ENCODE data around the gene SRC.
"Not testable (repeated sequence)": the region's sequence is repeated elsewhere in the genome, so short reads cannot be mapped to it uniquely, and the experiment has no call there.

SRC gene

DNA sequence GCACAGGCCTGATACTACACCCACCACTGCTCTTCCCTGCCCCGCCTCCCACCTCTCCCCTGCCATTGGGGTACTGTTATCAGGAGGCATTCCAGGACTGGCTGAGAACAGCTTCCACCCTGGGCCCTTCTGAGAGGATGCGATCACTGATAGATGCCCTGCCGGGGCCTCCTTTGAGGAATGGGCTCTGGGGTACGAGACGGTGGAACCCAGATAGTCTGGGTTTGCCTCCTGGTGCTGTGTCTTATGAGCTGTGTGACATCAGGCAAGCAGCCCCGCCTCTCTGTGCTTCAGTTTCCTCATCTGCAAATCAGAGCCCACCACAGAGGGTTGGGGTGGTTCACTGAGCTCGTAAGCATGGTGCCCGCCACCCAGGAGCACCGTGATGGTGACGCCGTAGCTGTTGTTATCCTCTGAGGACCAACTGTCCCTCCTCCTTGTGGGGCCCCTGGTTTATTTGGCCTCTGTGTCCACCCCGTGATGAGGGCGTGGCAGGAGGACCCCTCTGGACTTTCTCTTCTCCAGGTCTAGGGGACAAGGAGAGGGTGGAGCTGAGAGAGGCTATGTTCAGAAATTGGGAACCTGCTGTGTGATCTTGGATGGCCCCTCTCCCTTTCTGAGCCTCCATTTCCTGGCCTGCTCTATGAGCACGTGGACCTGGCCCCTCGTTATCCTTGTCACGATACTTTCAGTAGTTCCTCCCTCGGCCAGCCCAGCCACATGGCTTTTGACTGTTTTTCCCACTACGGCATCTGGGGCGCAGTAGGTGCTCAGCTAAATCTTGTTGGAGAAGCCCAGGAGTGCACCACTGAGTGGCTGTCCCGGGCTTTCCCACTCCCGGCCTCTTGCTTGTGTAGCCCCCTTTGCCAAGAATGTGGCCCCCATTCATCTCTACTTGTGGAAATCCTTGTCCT is 18.3 kb downstream of the SRC start:
- no peak overlapping the region for H3K4me3 ChIP-seq (ENCODE audit: low read length)

DNA sequence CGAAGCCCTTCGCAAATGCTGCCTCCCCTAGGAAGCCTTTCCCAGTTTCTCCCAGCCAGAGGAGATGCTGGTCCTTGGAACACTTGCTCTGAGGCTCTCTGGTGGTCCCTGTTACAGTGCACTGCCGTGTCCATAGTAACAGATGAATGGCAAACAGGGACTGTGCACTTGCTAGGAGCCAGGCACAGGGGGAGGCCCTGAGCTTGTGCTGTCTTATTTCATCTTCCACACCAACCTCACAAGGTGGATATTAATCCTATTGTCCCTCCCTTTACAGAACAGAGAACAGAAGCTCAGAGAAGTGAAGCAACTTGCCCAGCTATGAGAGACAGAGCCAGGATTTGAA is 19.0 kb downstream of the SRC start:
- no peaks in the 10 kb centered on the region for H3K4me1 ChIP-seq (ENCODE audit: insufficient read depth, low read length)
- H3K4me3 ChIP-seq (ENCODE audit: low read length) = no peak overlapping the region
- no peak overlapping the region for H3K27ac ChIP-seq (ENCODE audit: low read length)
- no peaks in the 10 kb centered on the region for H3K9me3 ChIP-seq (ENCODE audit: insufficient read depth, low read depth, low read length)
- no peak overlapping the region for H3K9ac ChIP-seq (ENCODE audit: low read depth, low read length)
- H3K36me3 ChIP-seq (ENCODE audit: insufficient read depth, low read depth, low read length) = peaks cover 33% of the 10 kb centered on the region
- H3K27me3 ChIP-seq (ENCODE audit: insufficient read depth, low read length) = no peaks in the 10 kb centered on the region

More for the DNA sequence above, 18.3 kb downstream of the SRC start:
- no peaks in the 10 kb centered on the region for H3K4me1 ChIP-seq (ENCODE audit: insufficient read depth, low read length)
- H3K9me3 ChIP-seq (ENCODE audit: insufficient read depth, low read depth, low read length) = no peaks in the 10 kb centered on the region
- no peak overlapping the region for H3K9ac ChIP-seq (ENCODE audit: low read depth, low read length)
- H3K27ac ChIP-seq (ENCODE audit: low read length) = no peak overlapping the region
- H3K27me3 ChIP-seq (ENCODE audit: insufficient read depth, low read length) = no peaks in the 10 kb centered on the region
- H3K36me3 ChIP-seq (ENCODE audit: insufficient read depth, low read depth, low read length) = peaks cover 33% of the 10 kb centered on the region

DNA sequence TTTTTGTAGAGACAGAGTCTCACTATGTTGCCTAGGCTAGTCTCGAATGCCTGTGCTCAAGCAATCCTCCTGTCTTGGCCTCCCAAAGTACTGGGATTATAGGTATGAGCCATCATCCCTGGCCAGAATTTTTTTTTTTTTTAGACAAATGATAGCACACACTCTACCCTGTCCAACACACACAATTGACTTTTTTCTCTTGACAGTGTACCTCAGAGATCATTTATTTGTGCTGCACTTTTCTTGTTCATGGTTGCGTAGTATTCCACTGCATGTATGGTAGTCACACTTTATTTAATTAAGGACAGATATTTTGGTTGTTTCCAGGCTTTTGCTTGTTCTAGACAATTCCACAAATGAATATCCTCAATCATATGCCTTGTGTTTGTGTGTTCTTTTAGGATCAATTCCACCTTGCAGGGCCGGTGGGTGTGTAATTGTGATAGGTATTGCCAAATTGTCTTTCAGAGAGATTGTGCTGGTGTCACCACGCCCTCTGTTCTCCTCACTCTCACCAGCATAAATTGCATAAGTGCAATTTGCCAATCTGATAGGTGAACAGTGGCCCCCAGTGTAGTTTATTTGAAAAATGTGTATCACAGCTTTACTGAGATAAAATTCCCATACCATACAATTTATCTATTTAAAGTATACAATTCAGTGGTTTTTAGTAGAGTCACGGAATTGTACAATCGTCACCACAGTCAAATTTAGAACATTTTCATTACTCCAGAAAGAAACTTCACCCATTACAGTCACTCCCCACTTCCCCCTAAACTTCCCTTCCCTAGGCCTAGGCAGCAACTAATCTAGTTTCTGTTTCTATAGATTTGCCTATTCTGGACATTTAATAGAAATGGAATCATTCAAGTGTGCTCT is 20.1 kb downstream of the SRC start:
- H3K9ac ChIP-seq (ENCODE audit: low read depth, low read length) = no peak overlapping the region
- H3K27me3 ChIP-seq (ENCODE audit: insufficient read depth, low read length) = no peaks in the 10 kb centered on the region
- H3K4me3 ChIP-seq (ENCODE audit: low read length) = no peak overlapping the region
- peaks cover 33% of the 10 kb centered on the region for H3K36me3 ChIP-seq (ENCODE audit: insufficient read depth, low read depth, low read length)
- H3K4me1 ChIP-seq (ENCODE audit: insufficient read depth, low read length) = no peaks in the 10 kb centered on the region
- no peaks in the 10 kb centered on the region for H3K9me3 ChIP-seq (ENCODE audit: insufficient read depth, low read depth, low read length)
- no peak overlapping the region for H3K27ac ChIP-seq (ENCODE audit: low read length)

DNA sequence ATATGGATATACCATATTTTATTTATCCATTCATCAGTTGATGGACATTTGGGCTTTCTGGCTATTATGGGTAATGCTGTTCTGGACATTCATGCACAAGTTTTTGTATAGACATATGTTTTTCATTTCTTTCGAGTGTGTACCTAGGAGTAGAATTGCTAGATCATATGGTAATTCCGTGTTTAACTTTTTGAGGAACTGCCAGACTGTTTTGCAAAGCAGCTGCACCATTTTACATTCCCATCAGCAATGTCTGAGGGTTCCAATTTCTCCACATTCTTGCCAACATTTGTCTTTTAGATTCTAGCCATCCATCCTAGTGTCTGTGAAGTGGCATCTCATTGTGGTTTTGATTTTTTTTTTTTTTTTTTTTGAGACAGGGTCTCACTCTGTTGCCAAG is 20.8 kb downstream of the SRC start:
- Histone ChIP-seq H3K4me1 (ENCODE audit: insufficient read depth, low read length) (no peaks in the 10 kb centered on the region), H3K9me3 (ENCODE audit: insufficient read depth, low read depth, low read length) (no peaks in the 10 kb centered on the region), H3K27me3 (ENCODE audit: insufficient read depth, low read length) (no peaks in the 10 kb centered on the region), H3K4me3 (ENCODE audit: low read length) (no peak overlapping the region), H3K27ac (ENCODE audit: low read length) (no peak overlapping the region), H3K9ac (ENCODE audit: low read depth, low read length) (no peak overlapping the region), H3K36me3 (ENCODE audit: insufficient read depth, low read depth, low read length) (peaks cover 33% of the 10 kb centered on the region)

DNA sequence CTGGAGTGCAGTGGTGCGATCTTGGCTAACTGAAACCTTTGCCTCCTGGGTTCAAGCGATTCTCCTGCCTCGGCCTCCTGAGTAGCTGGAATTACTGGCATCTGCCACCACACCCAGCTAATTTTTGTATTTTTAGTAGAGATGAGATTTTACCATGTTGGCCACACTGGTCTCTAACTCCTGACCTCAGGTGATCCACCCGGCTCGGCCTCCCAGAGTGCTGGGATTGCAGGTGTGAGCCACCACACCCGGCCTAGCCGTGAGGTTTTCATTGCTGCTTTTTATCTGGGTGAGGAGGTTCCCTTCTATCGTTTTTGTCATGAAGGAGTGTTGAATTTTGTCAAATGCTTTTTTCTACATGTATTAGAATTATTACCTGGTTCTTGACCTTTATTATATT is 23.9 kb downstream of the SRC start:
- Histone ChIP-seq H3K9ac (ENCODE audit: low read depth, low read length) (no peak overlapping the region), H3K27ac (ENCODE audit: low read length) (no peak overlapping the region), H3K4me1 (ENCODE audit: insufficient read depth, low read length) (no peaks in the 10 kb centered on the region), H3K27me3 (ENCODE audit: insufficient read depth, low read length) (no peaks in the 10 kb centered on the region), H3K36me3 (ENCODE audit: insufficient read depth, low read depth, low read length) (peaks cover 32% of the 10 kb centered on the region), H3K9me3 (ENCODE audit: insufficient read depth, low read depth, low read length) (no peaks in the 10 kb centered on the region), H3K4me3 (ENCODE audit: low read length) (no peak overlapping the region)

DNA sequence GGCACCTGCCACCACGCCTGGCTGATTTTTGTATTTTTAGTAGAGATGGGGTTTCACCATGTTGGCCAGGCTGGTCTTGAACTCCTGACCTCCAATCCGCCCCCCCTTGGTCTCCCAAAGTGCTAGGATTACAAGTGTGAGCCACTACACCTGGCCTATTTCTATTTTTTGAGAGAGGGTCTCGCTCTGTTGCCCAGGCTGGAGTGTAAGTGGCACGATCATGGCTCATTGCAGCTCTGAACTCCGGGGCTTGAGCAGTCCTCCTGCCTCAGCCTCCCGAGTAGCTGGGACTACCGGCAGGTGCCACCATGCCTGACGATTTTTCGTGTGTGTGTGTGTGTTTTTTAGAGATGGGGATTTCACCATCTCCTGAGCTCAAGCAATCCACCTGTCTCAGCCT is 25.9 kb downstream of the SRC start:
- not testable (repeated sequence) for H3K4me1 ChIP-seq (ENCODE audit: insufficient read depth, low read length); H3K4me3 ChIP-seq (ENCODE audit: low read length); H3K9ac ChIP-seq (ENCODE audit: low read depth, low read length); H3K27ac ChIP-seq (ENCODE audit: low read length); H3K9me3 ChIP-seq (ENCODE audit: insufficient read depth, low read depth, low read length); H3K27me3 ChIP-seq (ENCODE audit: insufficient read depth, low read length)
- H3K36me3 ChIP-seq (ENCODE audit: insufficient read depth, low read depth, low read length) = peaks cover 24% of the 10 kb centered on the region

DNA sequence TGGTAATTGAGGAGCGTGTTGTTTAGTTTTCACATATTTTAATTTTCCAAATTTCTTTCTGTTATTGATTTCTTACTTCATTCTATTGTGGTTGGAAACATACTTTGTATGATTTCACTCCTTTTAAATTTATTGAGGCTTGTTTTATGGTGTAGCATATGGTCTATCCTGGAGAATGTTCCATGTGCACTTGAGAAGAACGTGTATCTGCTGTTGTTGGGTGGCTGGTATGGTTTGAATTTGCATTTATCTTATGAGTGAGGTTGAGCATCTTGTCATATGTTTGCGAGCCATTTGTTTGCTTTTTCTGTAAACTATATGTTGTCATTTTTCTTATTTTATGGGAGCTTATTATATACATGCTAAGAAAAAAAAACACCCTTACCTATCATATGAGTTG is 26.5 kb downstream of the SRC start:
- no peak overlapping the region for H3K27ac ChIP-seq (ENCODE audit: low read length)
- H3K4me3 ChIP-seq (ENCODE audit: low read length) = no peak overlapping the region
- no peaks in the 10 kb centered on the region for H3K4me1 ChIP-seq (ENCODE audit: insufficient read depth, low read length)
- peaks cover 19% of the 10 kb centered on the region for H3K36me3 ChIP-seq (ENCODE audit: insufficient read depth, low read depth, low read length)
- H3K27me3 ChIP-seq (ENCODE audit: insufficient read depth, low read length) = no peaks in the 10 kb centered on the region
- H3K9me3 ChIP-seq (ENCODE audit: insufficient read depth, low read depth, low read length) = no peaks in the 10 kb centered on the region
- H3K9ac ChIP-seq (ENCODE audit: low read depth, low read length) = no peak overlapping the region

DNA sequence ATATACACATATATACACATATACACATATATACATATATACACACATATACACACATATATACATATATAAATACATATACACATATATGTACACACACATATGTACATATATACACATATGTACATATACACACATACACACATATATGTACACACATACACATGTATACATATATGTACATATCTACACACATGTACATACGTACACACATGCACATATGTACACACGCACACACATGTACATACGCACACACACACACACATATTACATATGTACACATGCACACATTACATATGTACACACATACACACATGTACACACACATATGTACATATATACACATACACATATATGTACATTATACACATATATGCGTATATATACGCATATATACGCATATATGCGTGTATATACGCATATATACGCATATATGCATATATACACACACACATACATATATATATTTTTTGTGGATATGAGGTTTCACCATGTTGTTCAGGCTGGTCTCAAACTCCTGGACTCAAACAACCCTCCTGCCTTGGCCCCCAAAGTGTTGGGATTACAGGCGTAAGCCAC is 27.2 kb downstream of the SRC start:
- H3K27me3 ChIP-seq (ENCODE audit: insufficient read depth, low read length) = no peaks in the 10 kb centered on the region
- H3K4me1 ChIP-seq (ENCODE audit: insufficient read depth, low read length) = no peaks in the 10 kb centered on the region
- H3K4me3 ChIP-seq (ENCODE audit: low read length) = no peak overlapping the region
- H3K9ac ChIP-seq (ENCODE audit: low read depth, low read length) = no peak overlapping the region
- no peak overlapping the region for H3K27ac ChIP-seq (ENCODE audit: low read length)
- H3K36me3 ChIP-seq (ENCODE audit: insufficient read depth, low read depth, low read length) = peaks cover 13% of the 10 kb centered on the region; the same call in 1 of the 2 replicates
- H3K9me3 ChIP-seq (ENCODE audit: insufficient read depth, low read depth, low read length) = no peaks in the 10 kb centered on the region

DNA sequence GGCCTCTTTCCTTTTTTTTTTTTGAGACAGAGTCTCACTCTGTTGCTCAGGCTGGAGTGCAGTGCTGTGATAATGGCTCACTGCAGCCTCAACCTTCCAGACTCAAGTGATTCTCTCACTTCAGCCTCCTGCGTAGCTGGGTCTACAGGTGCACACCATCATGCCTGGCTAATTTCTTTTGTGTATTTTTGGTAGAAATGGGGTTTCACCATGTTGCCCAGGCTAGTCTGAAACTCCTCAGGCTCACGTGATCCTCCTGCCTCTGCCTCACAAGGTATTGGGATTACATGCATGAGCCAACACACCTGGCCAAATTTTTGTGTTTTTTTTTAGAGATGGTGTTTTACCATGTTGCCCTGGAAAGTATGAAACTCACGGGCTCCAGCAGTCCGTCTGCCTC is 29.3 kb downstream of the SRC start:
- Histone ChIP-seq H3K36me3 (ENCODE audit: insufficient read depth, low read depth, low read length) (peaks cover 12% of the 10 kb centered on the region; the same call in 1 of the 2 replicates), H3K4me3 (ENCODE audit: low read length) (no peak overlapping the region), H3K27me3 (ENCODE audit: insufficient read depth, low read length) (no peaks in the 10 kb centered on the region), H3K9me3 (ENCODE audit: insufficient read depth, low read depth, low read length) (no peaks in the 10 kb centered on the region), H3K27ac (ENCODE audit: low read length) (no peak overlapping the region), H3K4me1 (ENCODE audit: insufficient read depth, low read length) (no peaks in the 10 kb centered on the region), H3K9ac (ENCODE audit: low read depth, low read length) (no peak overlapping the region)

DNA sequence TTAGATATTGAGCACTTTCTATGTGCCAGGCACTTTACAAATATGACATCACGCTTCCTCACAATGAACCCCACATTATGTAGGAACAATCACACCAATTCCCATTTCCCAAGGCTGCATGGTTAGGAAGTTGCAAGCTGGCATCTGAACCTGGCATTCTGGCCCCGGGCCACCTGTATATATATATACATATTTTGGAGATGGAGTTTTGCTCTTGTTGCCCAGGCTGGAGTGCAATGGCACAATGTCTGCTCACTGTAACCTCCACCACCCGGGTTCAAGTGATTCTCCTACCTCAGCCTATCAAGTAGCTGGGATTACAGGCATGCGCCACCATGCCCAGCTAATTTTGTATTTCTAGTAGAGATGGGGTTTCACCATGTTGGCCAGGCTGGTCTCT is 30.4 kb downstream of the SRC start:
- Histone ChIP-seq H3K9me3 (ENCODE audit: insufficient read depth, low read depth, low read length) (no peaks in the 10 kb centered on the region), H3K36me3 (ENCODE audit: insufficient read depth, low read depth, low read length) (peaks cover 12% of the 10 kb centered on the region; the same call in 1 of the 2 replicates), H3K9ac (ENCODE audit: low read depth, low read length) (no peak overlapping the region), H3K4me3 (ENCODE audit: low read length) (no peak overlapping the region), H3K27me3 (ENCODE audit: insufficient read depth, low read length) (no peaks in the 10 kb centered on the region), H3K4me1 (ENCODE audit: insufficient read depth, low read length) (no peaks in the 10 kb centered on the region), H3K27ac (ENCODE audit: low read length) (no peak overlapping the region)

DNA sequence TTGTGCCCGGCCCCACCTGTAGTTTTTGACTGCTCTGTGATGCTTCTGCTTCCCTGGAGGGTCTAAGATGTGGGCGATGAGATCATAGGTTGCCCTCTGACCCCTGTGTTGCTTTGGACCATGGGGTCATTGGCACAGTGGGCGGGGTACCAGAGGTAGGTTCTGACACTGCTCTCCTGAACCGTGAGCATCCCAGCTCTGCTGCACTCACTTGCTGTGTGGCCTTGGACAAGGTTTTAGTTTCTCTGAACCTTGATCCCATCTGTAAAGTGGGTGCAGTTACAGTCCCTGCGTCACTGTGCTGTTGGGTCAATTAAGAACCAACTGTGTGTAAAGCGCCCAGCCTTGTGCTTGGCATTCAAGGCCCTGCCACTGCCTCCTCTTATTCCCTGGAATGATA is 30.9 kb downstream of the SRC start:
- no peak overlapping the region for H3K27ac ChIP-seq (ENCODE audit: low read length)
- no peaks in the 10 kb centered on the region for H3K9me3 ChIP-seq (ENCODE audit: insufficient read depth, low read depth, low read length)
- no peaks in the 10 kb centered on the region for H3K4me1 ChIP-seq (ENCODE audit: insufficient read depth, low read length)
- H3K27me3 ChIP-seq (ENCODE audit: insufficient read depth, low read length) = no peaks in the 10 kb centered on the region
- H3K36me3 ChIP-seq (ENCODE audit: insufficient read depth, low read depth, low read length) = peaks cover 12% of the 10 kb centered on the region; the same call in 1 of the 2 replicates
- H3K9ac ChIP-seq (ENCODE audit: low read depth, low read length) = no peak overlapping the region
- no peak overlapping the region for H3K4me3 ChIP-seq (ENCODE audit: low read length)
